H1 (cell line): ENCODE results near the gene ARMC7. TPM values are rescaled to one million over a fixed set of nuclear protein-coding genes. Genes with fewer than 3 reads are reported as not detected.

ENCODE experiments used
- CTCF ChIA-PET: fragments of 300-600 bp; sonication (Branson Sonifier 250); formaldehyde crosslinking; loops from one replicate; lab custom pipeline; 2021; ENCODE audit not compliant: partially characterized antibody; lab: Charles Lee
- POLR2A ChIA-PET: fragments of 300-600 bp; sonication (Branson Sonifier 250); formaldehyde crosslinking; loops from one replicate; lab custom pipeline; 2021; ENCODE audit warnings: inconsistent platforms; ENCODE audit not compliant: partially characterized antibody; lab: Charles Lee
- DNase-seq, 2 experiments: peaks; one replicate each; pipeline versions ENCODE4 v3.0.0 to v3.0.0-alpha.2; 2010 to 2022; ENCODE audit warnings: low spot score in 2 of 2, low read depth in 1 of 2, mixed read lengths in 1 of 2
- FAIRE-seq: peaks from 2 replicates; lab custom pipeline; 2011; peaks lifted over from hg19 to GRCh38; lab: Jason Lieb, UNC
- H2AFZ ChIP-seq: 2 replicates; pipeline ENCODE4 v1.8.1; 2012; ENCODE audit warnings: low read length, inconsistent platforms
- H2AK5ac ChIP-seq: 2 replicates; pipeline ENCODE4 v1.6.1; 2013; ENCODE audit warnings: low read depth, low read length
- H2BK120ac ChIP-seq: replicated peaks from 2 replicates; pipeline ENCODE3; 2013; ENCODE audit warnings: low read depth, low read length, inconsistent platforms
- H2BK12ac ChIP-seq: 2 replicates; pipeline ENCODE4 v1.6.1; 2013; ENCODE audit warnings: low read depth, low read length
- H2BK15ac ChIP-seq: 2 replicates; pipeline ENCODE4 v1.6.1; 2013; ENCODE audit warnings: low read length
- H2BK20ac ChIP-seq: 2 replicates; pipeline ENCODE4 v1.6.1; 2013; ENCODE audit warnings: low read length
- H2BK5ac ChIP-seq: 2 replicates; pipeline ENCODE4 v1.6.1; 2013; ENCODE audit warnings: low read depth, low read length
- H3K14ac ChIP-seq: 2 replicates; pipeline ENCODE4 v1.6.1; 2013; ENCODE audit warnings: inconsistent platforms; ENCODE audit not compliant: insufficient read length
- H3K18ac ChIP-seq: 2 replicates; pipeline ENCODE4 v1.6.1; 2013; ENCODE audit warnings: low read length; ENCODE audit errors: extremely low read depth
- H3K23ac ChIP-seq: 2 replicates; pipeline ENCODE4 v1.6.1; 2013; ENCODE audit warnings: inconsistent platforms; ENCODE audit not compliant: insufficient read length
- H3K23me2 ChIP-seq: 2 replicates; pipeline ENCODE4 v1.6.1; 2013; ENCODE audit warnings: low read depth, low read length
- H3K27ac ChIP-seq: 2 replicates; pipeline ENCODE4 v1.6.1; 2011; ENCODE audit warnings: low read depth, low read length, inconsistent platforms
- H3K27me3 ChIP-seq, 4 experiments: replicated peaks in 1 of 4; 1 replicate in 1 of 4; 2 replicates in 3 of 4; pipeline versions ENCODE4 v1.6.1 to v1.8.1; 2011 to 2013; ENCODE audit warnings: low read length in 3 of 4, mild to moderate bottlenecking in 3 of 4, inconsistent platforms in 2 of 4, mixed read lengths in 2 of 4, moderate library complexity in 1 of 4; ENCODE audit not compliant: control insufficient read depth in 3 of 4, insufficient read depth in 3 of 4; ENCODE audit errors: extremely low read depth in 1 of 4
- H3K36me3 ChIP-seq, 4 experiments: 2 replicates each; pipeline versions ENCODE4 v1.6.1 to v1.8.1; 2011 to 2013; ENCODE audit warnings: mild to moderate bottlenecking in 4 of 4, low read length in 3 of 4, moderate library complexity in 2 of 4, control low read depth in 1 of 4, inconsistent platforms in 1 of 4; ENCODE audit not compliant: insufficient read depth in 4 of 4, control insufficient read depth in 2 of 4
- H3K4ac ChIP-seq: replicated peaks from 2 replicates; pipeline ENCODE3; 2013; ENCODE audit warnings: low read length, low read depth, mixed read lengths, inconsistent platforms; ENCODE audit not compliant: insufficient read length
- H3K4me1 ChIP-seq, 4 experiments: replicated peaks in 1 of 4; 1 replicate in 1 of 4; 2 replicates in 3 of 4; pipeline versions ENCODE4 v1.6.1 to v1.8.1; 2011 to 2013; ENCODE audit warnings: low read length in 3 of 4, inconsistent platforms in 2 of 4, mixed read lengths in 1 of 4; ENCODE audit not compliant: insufficient read depth in 4 of 4, control insufficient read depth in 3 of 4
- H3K4me2 ChIP-seq, 2 experiments: 2 replicates each; pipeline versions ENCODE4 v1.6.1 to v1.8.1; 2011 to 2013; ENCODE audit warnings: low read depth in 2 of 2, low read length in 2 of 2, control low read depth in 1 of 2, inconsistent platforms in 1 of 2, mild to moderate bottlenecking in 1 of 2; ENCODE audit not compliant: insufficient read depth in 1 of 2
- H3K4me3 ChIP-seq, 4 experiments: fragments of 200-600, 300-600 bp in 1 of 4; sonication (generic), shearing (Covaris generic), sonication (Bioruptor Twin) in 1 of 4; 2 replicates each; pipeline versions ENCODE4 v1.5.1 to v1.8.1; 2011 to 2016; ENCODE audit warnings: low read length in 4 of 4, low read depth in 3 of 4, control low read depth in 2 of 4, inconsistent platforms in 2 of 4, mild to moderate bottlenecking in 2 of 4, mixed read lengths in 1 of 4, moderate library complexity in 1 of 4; ENCODE audit not compliant: insufficient read depth in 2 of 4; ENCODE audit errors: extremely low read depth in 1 of 4
- H3K56ac ChIP-seq: replicated peaks from 2 replicates; pipeline ENCODE3; 2013; ENCODE audit warnings: low read depth, mild to moderate bottlenecking, mixed read lengths, low read length, inconsistent platforms; ENCODE audit not compliant: insufficient read length
- H3K79me1 ChIP-seq: 2 replicates; pipeline ENCODE4 v1.6.1; 2013; ENCODE audit warnings: low read depth, low read length, control low read depth
- H3K79me2 ChIP-seq, 2 experiments: 2 replicates each; pipeline versions ENCODE4 v1.6.1 to v1.8.1; 2012 to 2013; ENCODE audit warnings: low read length in 2 of 2, mild to moderate bottlenecking in 2 of 2, inconsistent platforms in 1 of 2; ENCODE audit not compliant: insufficient read depth in 2 of 2, control insufficient read depth in 1 of 2
- H3K9ac ChIP-seq, 4 experiments: replicated peaks in 1 of 4; 1 replicate in 1 of 4; 2 replicates in 3 of 4; pipeline versions ENCODE4 v1.6.1 to v1.8.1; 2011 to 2013; ENCODE audit warnings: low read depth in 3 of 4, low read length in 3 of 4, control low read depth in 2 of 4, mild to moderate bottlenecking in 2 of 4, moderate library complexity in 2 of 4, inconsistent platforms in 1 of 4; ENCODE audit errors: extremely low read depth in 1 of 4
- H3K9me3 ChIP-seq, 2 experiments: 2 replicates each; pipeline versions ENCODE4 v1.6.1 to v1.8.1; 2012 to 2013; ENCODE audit warnings: mild to moderate bottlenecking in 2 of 2, moderate library complexity in 2 of 2, control low read depth in 1 of 2, inconsistent platforms in 1 of 2, low read depth in 1 of 2, low read length in 1 of 2, mixed read lengths in 1 of 2; ENCODE audit not compliant: insufficient read depth in 2 of 2
- H4K20me1 ChIP-seq, 2 experiments: replicated peaks in 1 of 2; 2 replicates each; pipeline versions ENCODE3 to v1.8.1; 2011 to 2013; ENCODE audit warnings: inconsistent platforms in 2 of 2, low read length in 2 of 2, mild to moderate bottlenecking in 1 of 2; ENCODE audit not compliant: insufficient read depth in 2 of 2, control insufficient read depth in 1 of 2
- H4K5ac ChIP-seq: 2 replicates; pipeline ENCODE4 v1.6.1; 2013; ENCODE audit warnings: low read length, low read depth, mixed read lengths, inconsistent platforms; ENCODE audit not compliant: insufficient read length
- H4K8ac ChIP-seq: 2 replicates; pipeline ENCODE4 v1.8.0; 2013; ENCODE audit warnings: mild to moderate bottlenecking, moderate library complexity, low read length, inconsistent platforms; ENCODE audit not compliant: insufficient read depth; ENCODE audit errors: extremely low read depth
- H4K91ac ChIP-seq: replicated peaks from 2 replicates; pipeline ENCODE3; 2013; ENCODE audit warnings: low read length, mixed read lengths, inconsistent platforms; ENCODE audit not compliant: insufficient read length
- ASH2L ChIP-seq: fragments of 200-600, 300-600 bp; sonication (generic); IDR thresholded peaks from one replicate; pipeline ENCODE4 v1.7.1; 2017; ENCODE audit warnings: low read length
- CBX8 ChIP-seq: fragments of 300-800, 300-1000 bp; sonication (generic); IDR thresholded peaks from 2 replicates; pipeline ENCODE4 v1.7.1; 2016; ENCODE audit warnings: low read depth, low read length, borderline replicate concordance
- JUND ChIP-seq: IDR thresholded peaks from 2 replicates; pipeline ENCODE4 v1.6.1; 2011; ENCODE audit warnings: mild to moderate bottlenecking, improper control_type of control experiment, low read length
- PHF8 ChIP-seq: fragments of 200-600 bp; sonication (generic); conservative IDR thresholded peaks from 2 replicates; pipeline ENCODE4 v1.7.1; 2012; ENCODE audit warnings: low read depth, mild to moderate bottlenecking, inconsistent platforms, low read length, moderate library complexity
- SIN3A ChIP-seq, 2 experiments: IDR thresholded peaks in 1 of 2; conservative IDR thresholded peaks in 1 of 2; 2 replicates each; pipeline ENCODE4 v1.6.1; 2011 to 2012; ENCODE audit warnings: low read length in 2 of 2, improper control_type of control experiment in 1 of 2, low read depth in 1 of 2, mild to moderate bottlenecking in 1 of 2
- WGBS, 2 experiments: shearing (Covaris generic) in 1 of 2; methylation state at CpG; one replicate each; pipeline versions ENCODE4 v1.1.6 to v1.1.7; 2013 to 2015; ENCODE audit warnings: low lambda C conversion rate in 2 of 2, mixed read lengths in 2 of 2, inconsistent platforms in 1 of 2, low coverage in 1 of 2, missing lambda C conversion rate in 1 of 2; ENCODE audit not compliant: insufficient replicate concordance in 2 of 2, insufficient coverage in 1 of 2, insufficient read length in 1 of 2; ENCODE audit errors: extremely low coverage in 1 of 2, missing lambda C conversion rate in 1 of 2; 5-methylcytosine and 5-hydroxymethylcytosine counted together
- polyA plus RNA-seq, 7 experiments: library from polyadenylated mRNA; depleted of rRNA in 3 of 7; stranded (reverse) in 5 of 7; unstranded in 2 of 7; fragments of >200 nt in 5 of 7; fragments of 200-250 nt in 2 of 7; gene quantifications; 1 replicate in 5 of 7; 2 replicates in 1 of 7; 4 replicates in 1 of 7; pipeline versions ENCODE4 v1.2.1 to v1.2.3, GENCODE V29; 2011 to 2013; ENCODE audit warnings: missing spikeins in 2 of 7, mixed read lengths in 2 of 7
- total RNA-seq: library from RNA; stranded (reverse); fragmentation: NEBNext Ultra II Directional; extraction: Animal tissue kit (Norgen Biotek cat#: 25700); gene quantifications from 2 replicates; pipeline ENCODE4 v1.2.1, GENCODE V29; 2021
- TF ChIP-seq, protein P1 (sequence below): IDR thresholded peaks from 2 replicates; pipeline ENCODE4 v1.6.1; 2012; ENCODE audit warnings: low read length, inconsistent platforms

Gene ARMC7
- total and polyA plus RNA-seq, 2 of the 8 experiments (the other 6 are each of a cell fraction or from before 2014, with no cell fraction given), result 9.8 to 13.6 TPM

GRCh38 chr17:75163074-75163473 lies 53.3 kb downstream of the ARMC7 start:
- Histone ChIP-seq H3K9me3 (no peaks in the 10 kb centered on the region), H2BK15ac (no peak overlapping the region), H3K56ac (no peak overlapping the region), H3K36me3 (peaks cover 5 to 31% (median 16%) of the 10 kb centered on the region in 4 experiments; a peak in 7 of 8 replicates), H4K20me1 (peaks cover 0 to 3% of the 10 kb centered on the region in 2 experiments), H2AFZ (no peak overlapping the region), H4K91ac (no peak overlapping the region), H3K4me2 (no peak overlapping the region), H3K79me2 (no peaks in the 10 kb centered on the region), H2BK120ac (no peak overlapping the region), H3K23me2 (no peaks in the 10 kb centered on the region), H3K4ac (no peak overlapping the region), H4K5ac (no peak overlapping the region), H3K9ac (no peak overlapping the region), H3K4me3 (no peak overlapping the region), H3K4me1 (no peaks in the 10 kb centered on the region), H3K27ac (no peak overlapping the region), H3K14ac (no peak overlapping the region), H2BK12ac (no peak overlapping the region), H3K27me3 (no peaks in the 10 kb centered on the region), H3K18ac (no peak overlapping the region), H2BK20ac (no peak overlapping the region), H2AK5ac (no peak overlapping the region), H3K23ac (no peak overlapping the region), H3K79me1 (no peaks in the 10 kb centered on the region), H2BK5ac (no peak overlapping the region), H4K8ac (no peak overlapping the region)
- no peak for FAIRE-seq
- DNase-seq, result no peak
- WGBS, 2 experiments, result 97% methylated on average over 5 of the region's 5 CpGs; no CpG with 5 or more reads in 1 of the 2 experiments
- CTCF ChIA-PET, result interaction anchor here (0.6 to 1.5 kb wide), 5 partner anchors 8 to 202 kb away, joined by 3 to 5 read pairs (median 3); no protein-coding TSS in a partner anchor
- POLR2A ChIA-PET, result interaction anchor here (0.6 to 11.6 kb wide), 7 partner anchors 8 to 202 kb away, joined by 3 to 213 read pairs (median 4); partner anchors contain the start of gene JPT1
- TF ChIP-seq PHF8 (no peak), ASH2L (no peak), CBX8 (no peak), JUND (no peak), SIN3A (conservative IDR thresholded peaks at IDR 0.05 in 1 of 2, IDR thresholded peaks at IDR 0.05 in 1 of 2; ENCODE audit: low read depth in 1 of 2, low read length in 2 of 2) (no peak)
- TF ChIP-seq, protein P1, sequence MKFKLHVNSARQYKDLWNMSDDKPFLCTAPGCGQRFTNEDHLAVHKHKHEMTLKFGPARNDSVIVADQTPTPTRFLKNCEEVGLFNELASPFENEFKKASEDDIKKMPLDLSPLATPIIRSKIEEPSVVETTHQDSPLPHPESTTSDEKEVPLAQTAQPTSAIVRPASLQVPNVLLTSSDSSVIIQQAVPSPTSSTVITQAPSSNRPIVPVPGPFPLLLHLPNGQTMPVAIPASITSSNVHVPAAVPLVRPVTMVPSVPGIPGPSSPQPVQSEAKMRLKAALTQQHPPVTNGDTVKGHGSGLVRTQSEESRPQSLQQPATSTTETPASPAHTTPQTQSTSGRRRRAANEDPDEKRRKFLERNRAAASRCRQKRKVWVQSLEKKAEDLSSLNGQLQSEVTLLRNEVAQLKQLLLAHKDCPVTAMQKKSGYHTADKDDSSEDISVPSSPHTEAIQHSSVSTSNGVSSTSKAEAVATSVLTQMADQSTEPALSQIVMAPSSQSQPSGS, result no peak
